Stimulated activated CD4-positive, alpha-beta T cell treated with anti-CD3 and anti-CD28 coated beads, TNF-alpha, amount 100 ng/mL, for 4 hours (primary cell): Measurements from ENCODE around the gene ECT2.
"Not testable (repeated sequence)": the region's sequence is repeated elsewhere in the genome, so short reads cannot be mapped to it uniquely, and the experiment has no call there.

Source experiments
- DNase-seq, 3 experiments: peaks; one replicate each; pipeline ENCODE4 v3.0.0-alpha.2; 2020; ENCODE audit warnings: low read depth in 3 of 3

The ECT2 gene

DNA sequence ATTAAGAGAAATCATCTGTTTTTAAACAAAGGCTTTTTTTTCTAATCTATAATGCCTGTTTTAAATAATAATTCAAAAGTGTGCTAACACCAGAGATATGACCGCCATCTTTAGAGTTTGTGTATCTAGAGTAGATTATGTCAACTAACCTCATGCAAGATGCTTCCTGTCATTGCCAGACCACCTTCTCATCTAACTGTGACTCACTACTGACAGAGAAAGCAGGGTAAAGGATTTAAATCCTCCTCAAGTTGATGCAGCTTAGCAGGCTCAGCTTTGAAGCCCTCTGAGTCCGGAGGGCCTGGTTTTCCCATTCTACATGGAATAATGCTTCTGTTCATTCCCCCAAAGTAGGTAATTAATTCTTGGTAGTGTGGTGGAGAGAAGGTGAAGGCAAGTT is 108.5 kb downstream of the ECT2 start:
- DNase-seq: no peak

DNA sequence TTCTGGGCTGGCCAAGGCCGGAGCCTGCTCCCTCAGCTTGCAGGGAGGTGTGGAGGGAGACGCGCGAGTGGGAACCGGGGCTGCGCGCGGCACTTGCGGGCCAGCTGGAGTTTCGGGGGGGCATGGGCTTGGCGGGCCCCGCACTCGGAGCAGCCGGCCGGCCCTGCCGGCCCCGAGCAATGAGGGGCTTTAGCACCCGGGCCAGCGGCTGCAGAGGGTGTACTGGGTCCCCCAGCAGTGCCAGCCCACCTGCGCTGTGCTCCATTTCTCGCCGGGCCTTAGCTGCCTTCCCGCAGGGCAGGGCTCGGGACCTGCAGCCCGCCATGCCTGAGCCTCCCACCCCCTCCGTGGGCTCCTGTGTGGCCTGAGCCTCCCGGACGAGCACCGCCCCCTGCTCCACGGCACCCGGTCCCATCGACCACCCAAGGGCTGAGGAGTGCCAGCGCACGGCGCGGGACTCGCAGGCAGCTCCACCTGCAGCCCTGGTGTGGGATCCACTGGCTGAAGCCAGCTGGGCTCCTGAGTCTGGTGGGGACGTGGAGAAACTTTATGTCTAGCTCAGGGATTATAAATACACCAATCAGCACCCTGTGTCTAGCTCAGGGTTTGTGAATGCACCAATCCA is 116.3 kb downstream of the ECT2 start:
- DNase-seq: not testable (repeated sequence)

DNA sequence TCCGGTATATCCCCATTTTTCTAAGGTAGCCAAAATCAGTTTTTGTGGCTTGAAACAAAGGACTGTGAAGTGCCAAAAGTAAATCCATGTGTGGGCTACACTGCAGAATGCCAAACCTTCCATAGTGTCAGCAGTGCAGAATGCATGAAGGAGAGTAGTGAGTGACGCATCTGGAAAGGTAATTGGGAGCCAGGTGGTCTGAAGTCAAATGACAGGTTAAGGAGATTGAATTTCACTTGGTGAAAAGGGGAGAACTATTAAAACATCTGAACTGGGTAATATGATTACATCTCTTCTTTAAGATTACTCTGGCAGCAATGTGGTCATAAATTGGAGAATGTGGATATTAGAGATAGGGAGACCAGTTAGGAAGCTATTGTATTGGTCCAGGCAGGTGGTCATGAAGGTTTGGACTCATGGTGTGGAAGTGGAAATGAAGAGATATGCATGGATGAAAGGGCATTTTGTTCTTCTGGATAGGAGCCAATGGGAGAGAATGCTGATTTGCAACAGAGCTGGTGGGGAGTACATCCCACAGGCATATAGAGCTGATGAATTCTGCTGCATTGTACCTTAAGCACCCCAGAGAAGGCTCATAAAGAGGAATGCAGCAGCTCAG is 118.2 kb downstream of the ECT2 start:
- DNase-seq: no peak

DNA sequence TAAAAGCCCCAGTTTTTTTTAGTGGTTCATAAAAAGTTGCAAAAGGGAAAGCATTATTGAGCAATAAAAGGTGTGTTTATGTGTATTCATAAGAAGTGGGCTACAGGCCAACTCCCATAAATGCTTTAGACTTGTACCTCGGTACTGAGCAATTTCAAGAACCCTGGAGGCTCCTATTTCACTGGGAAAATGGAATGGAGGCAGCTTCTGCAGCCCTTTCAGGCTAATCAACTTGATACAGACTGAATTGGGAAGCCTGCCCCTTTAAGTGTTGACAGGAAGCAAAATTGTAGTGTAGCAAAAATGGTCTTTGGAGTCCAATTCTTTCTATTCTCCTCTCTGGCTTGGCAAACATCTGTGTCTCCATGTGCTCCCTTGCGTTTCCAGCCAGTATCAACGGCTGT is 118.8 kb downstream of the ECT2 start:
- no peak for DNase-seq

DNA sequence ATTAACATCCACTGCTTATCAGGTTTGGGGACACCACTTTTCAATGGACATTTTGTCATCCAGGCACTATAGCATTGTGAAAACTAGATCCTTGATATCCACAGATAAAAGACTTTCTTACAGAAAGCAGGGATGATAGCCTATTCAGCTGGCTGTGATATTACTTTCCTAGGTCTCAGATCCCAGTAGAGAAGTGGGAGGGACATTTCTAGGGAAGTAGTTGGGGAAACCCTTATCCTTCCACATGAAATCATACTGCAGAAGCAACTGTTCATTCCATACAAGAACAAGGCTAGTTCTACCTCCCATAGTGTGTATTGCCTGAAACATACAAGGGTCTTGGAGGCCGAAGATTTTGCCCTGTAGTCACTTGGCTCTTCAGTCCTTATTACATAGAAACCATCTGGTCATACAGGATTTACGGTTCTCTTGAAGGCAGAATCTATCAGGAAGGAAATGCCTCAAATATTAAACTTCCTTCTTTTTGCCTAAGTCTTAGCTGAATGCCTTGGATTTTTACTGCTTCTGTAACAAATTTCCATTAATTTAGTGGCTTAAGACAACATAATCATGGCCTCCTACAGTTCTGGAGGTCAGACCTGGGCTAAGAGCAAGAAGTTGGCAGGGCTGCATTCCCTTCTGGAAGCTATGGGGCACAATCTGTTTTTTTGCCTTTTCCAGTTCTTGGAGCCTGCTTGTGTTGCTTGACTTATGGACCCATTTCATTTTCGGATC is 119.4 kb downstream of the ECT2 start:
- no peak for DNase-seq
